Glomerular visceral epithelial cell (primary cell): Measurements from ENCODE around the gene CFAP97D2.
"Not testable (repeated sequence)": the region's sequence is repeated elsewhere in the genome, so short reads cannot be mapped to it uniquely, and the experiment has no call there.

ENCODE experiments used
- DNase-seq: peaks from one replicate; pipeline ENCODE4 v3.0.0-alpha.2; 2016; ENCODE audit errors: extremely low spot score

Gene CFAP97D2

GRCh38 chr13:114143806-114144605 lies 35.1 kb upstream of the CFAP97D2 start:
- peak; percentile 24 for DNase-seq

- DNase-seq = no peak
These were observed 34.3 kb upstream of the CFAP97D2 start for GRCh38 chr13:114144606-114145244.

GRCh38 chr13:114145256-114145655 lies 33.8 kb upstream of the CFAP97D2 start:
- no peak for DNase-seq

GRCh38 chr13:114145722-114146121 lies 33.3 kb upstream of the CFAP97D2 start:
- no peak for DNase-seq

GRCh38 chr13:114146173-114146572 lies 32.9 kb upstream of the CFAP97D2 start:
- DNase-seq = no peak

- DNase-seq = no peak
These were observed 32.4 kb upstream of the CFAP97D2 start for GRCh38 chr13:114146629-114147028.

- no peak for DNase-seq
These were observed 31.1 kb upstream of the CFAP97D2 start for GRCh38 chr13:114147803-114148520.

- DNase-seq = no peak
These were observed 30.6 kb upstream of the CFAP97D2 start for GRCh38 chr13:114148521-114148855.

GRCh38 chr13:114148886-114149285 lies 30.2 kb upstream of the CFAP97D2 start:
- DNase-seq = not testable (repeated sequence)

GRCh38 chr13:114149774-114150740 lies 29.0 kb upstream of the CFAP97D2 start:
- DNase-seq = no peak

- no peak for DNase-seq
These were observed 28.0 kb upstream of the CFAP97D2 start for GRCh38 chr13:114151031-114151430.

GRCh38 chr13:114151565-114152284 lies 27.3 kb upstream of the CFAP97D2 start:
- DNase-seq = no peak

GRCh38 chr13:114152285-114152645 lies 26.8 kb upstream of the CFAP97D2 start:
- no peak for DNase-seq

GRCh38 chr13:114152831-114153371 lies 26.2 kb upstream of the CFAP97D2 start:
- DNase-seq = no peak

GRCh38 chr13:114153485-114154080 lies 25.5 kb upstream of the CFAP97D2 start:
- no peak for DNase-seq

GRCh38 chr13:114154476-114154875 lies 24.6 kb upstream of the CFAP97D2 start:
- no peak for DNase-seq

- no peak for DNase-seq
These were observed 23.7 kb upstream of the CFAP97D2 start for GRCh38 chr13:114155320-114155719.

GRCh38 chr13:114155926-114156883 lies 22.9 kb upstream of the CFAP97D2 start:
- no peak for DNase-seq

- DNase-seq = no peak
These were observed 21.1 kb upstream of the CFAP97D2 start for GRCh38 chr13:114157869-114158495.
